Gastroesophageal sphincter (tissue), 3 donors: ENCODE measurements around the gene MEOX1.

Experiments
- CTCF ChIP-seq, 4 experiments: fragments of 200-600 bp in 2 of 4; fragments of 450-650 bp in 2 of 4; sonication (generic) in 1 of 4; IDR thresholded peaks; one replicate each; pipeline ENCODE4 v1.5.1; 2017 to 2019; ENCODE audit warnings: antibody characterized with exemption in 4 of 4, mild to moderate bottlenecking in 2 of 4, moderate library complexity in 2 of 4
- POLR2A ChIP-seq, 2 donors: fragments of 450-650 bp; IDR thresholded peaks; one replicate each; pipeline ENCODE4 v1.6.1; 2017; ENCODE audit warnings: antibody characterized with exemption in 2 of 2, mild to moderate bottlenecking in 2 of 2, moderate library complexity in 1 of 2

- TF ChIP-seq CTCF (IDR thresholded peaks at IDR 0.05) (no peak), POLR2A (IDR thresholded peaks at IDR 0.05) (no peak)
Observed at GRCh38 chr17:43696891-43697290, 35.2 kb upstream of the MEOX1 start.
